Stimulated activated CD8-positive, alpha-beta memory T cell treated with anti-CD3 and anti-CD28 coated beads, Interleukin-7, amount 100 ng/mL, for 48 hours (primary cell): ENCODE data around the gene PES1.
"Not testable (repeated sequence)": the region's sequence is repeated elsewhere in the genome, so short reads cannot be mapped to it uniquely, and the experiment has no call there.

Experiments used
- DNase-seq, 2 donors: peaks; one replicate each; pipeline ENCODE4 v3.0.0-alpha.2; 2020; ENCODE audit warnings: low read depth in 1 of 2; ENCODE audit errors: extremely low read depth in 1 of 2

PES1 gene

DNA sequence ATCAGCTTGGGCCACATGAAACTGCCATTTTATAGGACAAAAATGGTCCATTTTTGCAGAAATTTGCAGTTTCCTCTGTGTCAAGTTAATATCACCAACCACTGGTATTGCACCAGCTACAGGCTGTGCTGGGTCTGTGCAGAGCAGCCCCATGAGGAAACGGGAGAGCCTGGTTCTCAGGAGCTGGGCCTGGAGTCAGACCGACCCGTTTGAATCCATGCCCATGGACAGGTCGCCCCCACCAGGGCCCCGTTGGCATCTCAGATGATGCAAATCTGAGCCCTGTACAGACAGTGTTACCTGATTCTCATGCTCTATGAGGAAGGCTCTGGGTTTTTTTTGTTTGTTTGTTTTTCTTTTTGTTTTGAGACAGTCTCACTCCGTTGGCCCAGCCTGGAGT, 35.3 kb downstream of the PES1 start:
- DNase-seq = no peak

DNA sequence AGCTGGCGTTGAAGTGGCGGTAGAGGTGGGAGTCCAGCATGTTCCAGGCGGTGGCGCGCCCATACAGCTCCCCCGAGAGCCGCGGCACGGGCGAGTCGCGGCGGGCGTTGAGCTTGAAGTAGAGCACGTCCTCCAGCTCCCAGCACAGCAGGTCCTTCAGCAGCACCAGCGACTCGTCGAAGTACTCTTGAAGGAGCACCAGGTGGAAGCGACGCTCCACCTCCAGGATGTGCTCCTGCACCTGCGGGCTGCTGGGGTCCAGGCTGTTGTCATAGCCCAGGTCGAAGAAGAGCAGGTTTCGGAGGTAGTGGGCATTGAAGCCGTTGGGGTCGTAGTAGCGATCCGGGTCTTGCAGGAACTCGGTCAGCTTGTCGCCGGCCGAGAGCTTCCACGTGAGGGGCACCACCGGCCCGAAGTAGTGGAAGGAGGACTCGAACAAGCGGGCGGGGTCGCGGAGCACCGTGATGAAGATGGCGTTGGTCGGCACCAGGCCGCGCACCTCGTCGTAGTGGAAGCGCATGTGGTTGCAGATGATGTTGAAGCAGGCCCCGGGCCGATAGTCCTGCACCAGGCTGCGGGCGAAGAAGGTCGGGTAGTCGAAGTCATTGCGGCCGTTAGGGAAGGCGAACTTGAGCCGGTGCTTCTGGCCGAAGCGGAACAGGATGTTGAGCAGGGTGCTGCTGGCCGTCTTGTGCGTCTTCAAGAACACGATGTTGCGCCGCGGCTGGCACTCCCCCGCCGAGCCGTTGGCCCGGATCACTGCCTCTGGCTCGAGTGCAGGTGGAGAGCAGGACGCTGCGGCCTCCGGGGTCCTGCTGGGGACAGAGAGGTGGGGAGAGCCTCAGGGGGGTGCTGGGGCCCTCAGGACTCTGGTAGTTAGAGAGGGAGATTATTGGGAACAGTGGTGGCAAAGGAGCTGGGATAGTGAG, 36.2 kb downstream of the PES1 start:
- no peak for DNase-seq

- DNase-seq = no peak
Observed at GRCh38 chr22:30553971-30554370, 37.7 kb downstream of the PES1 start.

- DNase-seq = no peak
Observed at GRCh38 chr22:30552719-30553118, 39.0 kb downstream of the PES1 start.

- not testable (repeated sequence) for DNase-seq
Observed at GRCh38 chr22:30551813-30552212, 39.9 kb downstream of the PES1 start.

- no peak for DNase-seq
Observed at GRCh38 chr22:30547188-30547587, 44.5 kb downstream of the PES1 start.

DNA sequence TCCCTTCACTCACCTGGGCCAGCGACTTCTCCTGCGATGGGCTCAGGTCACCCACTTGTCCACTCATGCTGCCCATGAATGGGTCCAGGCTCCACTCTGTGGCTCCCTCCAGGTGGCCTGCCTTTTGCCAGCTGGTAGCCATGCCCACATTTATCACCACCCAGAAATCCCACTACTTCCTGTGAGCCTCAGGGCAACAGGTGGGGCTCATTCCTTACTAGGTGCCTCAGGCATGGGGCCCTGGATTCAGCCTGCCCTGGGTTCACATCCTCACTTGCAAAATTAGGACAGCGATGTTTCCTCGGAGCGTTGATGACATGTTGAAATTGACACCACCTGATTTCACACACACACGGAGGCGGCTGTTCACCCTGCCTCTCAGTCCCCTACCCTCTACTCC, 45.1 kb downstream of the PES1 start, which contains the start of gene SEC14L6:
SEC14L6 (minus strand) TSS at position 126 of the 400 bp plus-strand sequence; CDS start at position 67, 59 bp downstream.
- no peak for DNase-seq

GRCh38 chr22:30542811-30543188, 48.9 kb downstream of the PES1 start:
- no peak for DNase-seq

GRCh38 chr22:30541961-30542810, 49.5 kb downstream of the PES1 start:
- no peak for DNase-seq

GRCh38 chr22:30541511-30541910, 50.2 kb downstream of the PES1 start:
- DNase-seq = not testable (repeated sequence)

DNA sequence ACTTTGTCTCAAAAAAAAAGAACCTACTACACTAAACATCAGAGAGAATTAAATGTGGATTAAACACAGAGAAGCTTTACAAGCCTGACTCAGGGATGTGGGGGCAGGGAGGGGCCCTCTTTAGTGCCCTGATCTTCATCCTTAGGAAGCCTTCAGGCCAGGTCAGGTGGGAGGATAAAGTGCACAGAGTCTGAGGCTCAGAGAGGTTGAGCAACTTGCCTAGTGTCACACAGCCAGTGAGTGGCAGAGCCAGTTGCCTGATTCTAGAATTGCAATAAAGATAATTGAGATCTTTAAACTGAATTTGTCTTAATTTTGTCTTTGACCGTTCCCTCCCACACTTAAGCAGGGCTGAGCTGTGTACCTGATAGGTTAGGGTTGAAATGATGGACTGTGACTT, 52.3 kb downstream of the PES1 start:
- DNase-seq = no peak

GRCh38 chr22:30538280-30538679, 53.4 kb downstream of the PES1 start:
- DNase-seq = no peak

GRCh38 chr22:30537083-30537731, 54.5 kb downstream of the PES1 start:
- DNase-seq = no peak

- DNase-seq = no peak
Observed at GRCh38 chr22:30535182-30535581, 56.5 kb downstream of the PES1 start.

GRCh38 chr22:30531651-30532608, 59.8 kb downstream of the PES1 start:
- DNase-seq = no peak

DNA sequence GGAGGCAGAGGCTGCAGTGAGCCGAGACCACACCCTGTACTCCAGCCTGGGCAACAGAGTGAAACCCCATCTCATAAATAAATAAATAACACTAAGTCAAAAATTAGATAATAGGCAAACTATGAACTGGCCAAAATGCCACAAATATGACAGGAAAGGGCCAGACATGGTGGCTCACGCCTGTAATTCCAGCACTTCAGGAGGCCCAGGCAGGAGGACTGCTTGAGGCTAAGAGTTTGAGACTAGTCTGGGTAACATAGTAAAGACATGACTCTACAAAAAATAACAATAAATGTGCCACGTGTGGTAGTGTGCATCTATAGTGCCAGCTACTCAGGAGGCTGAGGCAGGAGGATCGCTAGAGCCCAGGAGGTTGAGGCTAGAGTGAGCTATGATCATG, 65.1 kb downstream of the PES1 start:
- DNase-seq = no peak
